Inferior parietal cortex (tissue), 1 donor: ENCODE measurements around the gene TLCD4.
"Not testable (repeated sequence)": the region's sequence is repeated elsewhere in the genome, so short reads cannot be mapped to it uniquely, and the experiment has no call there.

ENCODE experiments used
- DNase-seq: peaks from one replicate; pipeline ENCODE4 v3.0.0-alpha.2; 2016; ENCODE audit errors: extremely low spot score

The TLCD4 gene

GRCh38 chr1:95154096-95154495, 36.9 kb downstream of the TLCD4 start:
- DNase-seq: no peak

- DNase-seq: not testable (repeated sequence)
Measured at GRCh38 chr1:95165569-95165968, 48.4 kb downstream of the TLCD4 start.
